ENCODE data around the gene FYN.
"Not testable (repeated sequence)": the region's sequence is repeated elsewhere in the genome, so short reads cannot be mapped to it uniquely, and the experiment has no call there.

The FYN gene

GRCh38 chr6:111898452-111898851 is 25.2 kb upstream of the FYN start:
- no peak for TF ChIP-seq CTCF (IDR thresholded peaks at IDR 0.05; ENCODE audit: low read length, missing control alignments)
- H3K4me3 ChIP-seq (replicated peaks; ENCODE audit: low read depth, low read length): no peak overlapping the region
- DNase-seq (ENCODE audit: low read depth): no peak

- no peak for TF ChIP-seq CTCF (IDR thresholded peaks at IDR 0.05; ENCODE audit: low read length, missing control alignments)
- peak; percentile 23 for DNase-seq (ENCODE audit: low read depth)
- no peak overlapping the region for H3K4me3 ChIP-seq (replicated peaks; ENCODE audit: low read depth, low read length)
Observed at GRCh38 chr6:111894951-111895350, 21.7 kb upstream of the FYN start.

- peak; percentile 58 for DNase-seq (ENCODE audit: low read depth)
- TF ChIP-seq CTCF (IDR thresholded peaks at IDR 0.05; ENCODE audit: low read length, missing control alignments): no peak
- H3K4me3 ChIP-seq (replicated peaks; ENCODE audit: low read depth, low read length): no peak overlapping the region
Observed at GRCh38 chr6:111894272-111894671, 21.0 kb upstream of the FYN start.

DNA sequence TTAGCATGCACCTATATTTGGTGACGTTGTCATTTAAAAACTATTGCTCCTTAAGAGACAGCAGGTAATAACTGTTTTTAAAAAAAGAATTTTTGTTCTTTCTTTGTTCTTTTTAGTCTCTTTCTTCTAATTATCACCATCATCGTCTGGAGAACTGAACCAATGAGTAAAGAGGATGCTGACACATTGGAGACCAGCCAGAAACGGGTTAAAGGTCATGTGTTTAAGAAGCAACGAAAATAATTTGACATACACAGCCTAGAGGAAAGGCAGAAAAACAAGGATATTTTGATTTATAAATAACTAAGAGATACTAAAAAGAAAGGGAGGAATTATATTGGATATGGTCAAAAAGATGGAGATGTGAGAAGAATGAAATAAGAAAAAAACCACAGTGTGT is 19.2 kb upstream of the FYN start:
- H3K4me3 ChIP-seq (replicated peaks; ENCODE audit: low read depth, low read length): no peak overlapping the region
- no peak for TF ChIP-seq CTCF (IDR thresholded peaks at IDR 0.05; ENCODE audit: low read length, missing control alignments)
- DNase-seq (ENCODE audit: low read depth): no peak

DNA sequence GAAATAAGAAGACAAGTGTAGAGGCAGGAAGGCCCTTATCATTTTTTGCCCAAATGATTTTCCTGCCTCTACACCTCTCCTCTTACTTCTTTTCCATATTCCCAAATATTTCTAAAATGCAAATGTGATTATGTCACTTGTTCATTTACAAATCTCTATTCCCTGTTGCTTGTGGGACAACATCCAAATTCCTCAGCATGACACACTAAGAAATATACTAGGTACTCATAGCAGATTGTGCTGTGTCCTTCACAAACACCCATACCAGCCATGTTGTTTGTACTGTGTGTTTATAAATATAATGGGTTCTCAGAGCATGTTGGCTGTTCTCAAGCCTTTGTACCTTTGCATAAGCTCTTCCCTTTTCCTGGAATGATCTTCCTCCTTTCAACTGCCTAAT is 17.7 kb upstream of the FYN start:
- H3K4me3 ChIP-seq (replicated peaks; ENCODE audit: low read depth, low read length): no peak overlapping the region
- no peak for TF ChIP-seq CTCF (IDR thresholded peaks at IDR 0.05; ENCODE audit: low read length, missing control alignments)
- no peak for DNase-seq (ENCODE audit: low read depth)

GRCh38 chr6:111888928-111889695 is 15.9 kb upstream of the FYN start:
- peak; percentile 48 for DNase-seq (ENCODE audit: low read depth)
- TF ChIP-seq CTCF (IDR thresholded peaks at IDR 0.05; ENCODE audit: low read length, missing control alignments): no peak
- H3K4me3 ChIP-seq (replicated peaks; ENCODE audit: low read depth, low read length): peak overlapping the region; percentile 27

DNA sequence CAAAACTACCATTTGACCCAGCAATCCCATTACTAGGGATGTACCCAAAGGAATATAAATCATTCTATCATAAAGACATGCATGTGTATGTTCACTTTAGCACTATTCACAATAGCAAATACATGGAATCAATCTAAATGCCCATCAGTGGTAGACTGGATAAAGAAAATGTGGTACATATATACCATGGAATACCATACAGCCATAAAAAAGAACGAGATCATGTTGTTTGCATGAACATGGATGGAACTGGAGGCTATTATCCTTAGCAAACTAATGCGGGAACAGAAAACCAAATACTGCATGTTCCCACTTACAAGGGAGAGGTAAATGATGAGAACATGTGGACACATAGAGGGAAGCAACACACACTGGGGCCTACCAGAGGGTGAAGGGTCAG is 13.5 kb upstream of the FYN start:
- not testable (repeated sequence) for DNase-seq (ENCODE audit: low read depth); H3K4me3 ChIP-seq (replicated peaks; ENCODE audit: low read depth, low read length)

Measured in fibroblast of pulmonary artery (primary cell).